HL-60 (cell line): ENCODE data around the gene SELENOW.
"Not testable (repeated sequence)": the region's sequence is repeated elsewhere in the genome, so short reads cannot be mapped to it uniquely, and the experiment has no call there.

Source experiments
- DNase-seq, 2 experiments: peaks; one replicate each; pipeline ENCODE4 v3.0.0-alpha.2; 2010 to 2020; ENCODE audit warnings: low read depth in 1 of 2, low spot score in 1 of 2
- H3K27ac ChIP-seq: fragments of 250-450 bp; sonication (Bioruptor Pico); replicated peaks from 2 replicates; pipeline ENCODE4 v1.5.1; 2020; ENCODE audit warnings: mild to moderate bottlenecking, moderate library complexity
- H3K27me3 ChIP-seq: fragments of 250-450 bp; sonication (Bioruptor Pico); 2 replicates; pipeline ENCODE4 v1.5.1; 2021; ENCODE audit warnings: mild to moderate bottlenecking, moderate library complexity; ENCODE audit not compliant: insufficient read depth, poor library complexity, severe bottlenecking
- H3K4me3 ChIP-seq: replicated peaks from 2 replicates; pipeline ENCODE4 v1.5.1; 2011; ENCODE audit warnings: mild to moderate bottlenecking, control low read depth, low read length; ENCODE audit not compliant: insufficient read depth
- CTCF ChIP-seq: IDR thresholded peaks from one replicate; pipeline ENCODE4 v1.5.1; 2011; ENCODE audit warnings: low read length, control low read depth, inconsistent platforms; ENCODE audit not compliant: insufficient read depth
- GABPA ChIP-seq: IDR thresholded peaks from 2 replicates; pipeline ENCODE4 v1.6.1; 2012; ENCODE audit warnings: low read depth
- POLR2AphosphoS5 ChIP-seq: IDR thresholded peaks from 2 replicates; pipeline ENCODE4 v1.6.1; 2012; ENCODE audit warnings: low read depth
- REST ChIP-seq: IDR thresholded peaks from 2 replicates; pipeline ENCODE4 v1.6.1; 2012; ENCODE audit warnings: low read depth; ENCODE audit not compliant: insufficient replicate concordance
- SPI1 ChIP-seq: IDR thresholded peaks from 2 replicates; pipeline ENCODE4 v1.6.1; 2012; ENCODE audit warnings: low read depth, mild to moderate bottlenecking, borderline replicate concordance

Gene SELENOW

DNA sequence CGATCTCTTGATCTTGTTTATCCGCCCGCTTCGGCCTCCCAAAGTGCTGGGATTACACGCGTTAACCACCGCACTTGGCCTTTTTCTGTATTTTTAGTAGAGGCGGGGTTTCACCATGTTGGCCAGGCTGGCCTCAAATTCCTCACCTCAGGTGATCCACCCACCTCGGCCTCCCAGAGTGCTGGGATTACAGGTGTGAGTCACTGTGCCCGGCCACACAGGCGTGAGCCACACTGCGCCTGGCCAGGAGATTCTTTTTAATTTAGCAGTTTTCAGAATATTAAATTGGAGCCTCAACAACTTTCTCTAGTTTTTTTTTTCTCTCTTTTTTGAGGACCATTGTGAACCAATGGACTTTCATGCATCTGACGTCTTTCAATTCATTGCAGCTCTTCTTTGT, 11.3 kb downstream of the SELENOW start:
- H3K4me3 ChIP-seq, DNase-seq, H3K27me3 ChIP-seq, H3K27ac ChIP-seq: not testable (repeated sequence)

GRCh38 chr19:47790398-47790814, 11.9 kb downstream of the SELENOW start:
- H3K4me3 ChIP-seq: no peak overlapping the region
- no peak overlapping the region for H3K27ac ChIP-seq
- DNase-seq: peak; percentile 49 to 78
- peak; percentile 65 for TF ChIP-seq CTCF
- TF ChIP-seq SPI1: no peak
- H3K27me3 ChIP-seq: no peaks in the 10 kb centered on the region

- Histone ChIP-seq H3K27ac (no peak overlapping the region), H3K4me3 (no peak overlapping the region), H3K27me3 (no peaks in the 10 kb centered on the region)
- TF ChIP-seq REST: no peak
- no peak for TF ChIP-seq CTCF
- TF ChIP-seq POLR2AphosphoS5: no peak
- TF ChIP-seq SPI1: no peak
- no peak for TF ChIP-seq GABPA
- no peak for DNase-seq
These were observed 14.1 kb downstream of the SELENOW start for GRCh38 chr19:47792616-47793015.

DNA sequence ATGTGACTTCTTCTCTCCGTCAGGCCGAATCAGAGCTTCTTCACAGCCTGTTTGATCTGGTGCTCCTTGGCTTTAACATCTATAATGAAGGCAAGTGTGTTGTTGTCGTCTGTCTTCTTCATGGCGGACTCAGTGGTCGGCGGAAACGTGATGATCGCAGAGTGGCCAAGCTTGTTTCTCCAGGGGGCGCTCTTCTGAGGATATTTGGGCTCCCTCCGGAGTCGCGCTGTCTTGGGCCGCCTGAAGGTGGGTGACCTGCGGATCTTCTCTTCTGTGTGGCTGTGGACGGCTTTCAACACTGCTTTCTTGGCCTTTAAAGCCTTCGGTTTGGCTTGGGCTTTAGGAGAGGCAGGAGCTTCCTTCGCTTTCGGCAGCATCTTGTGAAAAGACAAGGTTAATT, 16.0 kb downstream of the SELENOW start:
- H3K27me3 ChIP-seq: no peaks in the 10 kb centered on the region
- no peak overlapping the region for H3K27ac ChIP-seq
- DNase-seq: no peak
- no peak overlapping the region for H3K4me3 ChIP-seq
- TF ChIP-seq GABPA: no peak
- TF ChIP-seq POLR2AphosphoS5: no peak
- TF ChIP-seq REST: no peak
- no peak for TF ChIP-seq SPI1
- TF ChIP-seq CTCF: no peak
